ENCODE measurements around the gene MARCO.
A peak's percentile ranks its signal among the peaks of the same experiment; 100 is the strongest.
"Not testable (repeated sequence)": the region's sequence is repeated elsewhere in the genome, so short reads cannot be mapped to it uniquely, and the experiment has no call there.

MARCO gene

GRCh38 chr2:119005051-119005450, 63.1 kb downstream of the MARCO start:
- DNase-seq (ENCODE audit: low spot score) = no peak

GRCh38 chr2:119005555-119005954, 63.6 kb downstream of the MARCO start:
- DNase-seq (ENCODE audit: low spot score) = no peak

GRCh38 chr2:119006441-119006840, 64.4 kb downstream of the MARCO start:
- DNase-seq (ENCODE audit: low spot score) = no peak

GRCh38 chr2:119008108-119008507, 66.1 kb downstream of the MARCO start:
- no peak for DNase-seq (ENCODE audit: low spot score)

GRCh38 chr2:119009110-119009509, 67.1 kb downstream of the MARCO start:
- no peak for DNase-seq (ENCODE audit: low spot score)

- DNase-seq (ENCODE audit: low spot score) = no peak
Measured at GRCh38 chr2:119010336-119010735, 68.3 kb downstream of the MARCO start.

GRCh38 chr2:119011162-119011909, 69.3 kb downstream of the MARCO start:
- peak; percentile 16 for DNase-seq (ENCODE audit: low spot score)

- no peak for DNase-seq (ENCODE audit: low spot score)
Measured at GRCh38 chr2:119011910-119012209, 69.9 kb downstream of the MARCO start.

- no peak for DNase-seq (ENCODE audit: low spot score)
Measured at GRCh38 chr2:119012345-119013301, 70.6 kb downstream of the MARCO start.

GRCh38 chr2:119013671-119014070, 71.7 kb downstream of the MARCO start:
- DNase-seq (ENCODE audit: low spot score) = no peak

- no peak for DNase-seq (ENCODE audit: low spot score)
Measured at GRCh38 chr2:119015845-119016244, 73.9 kb downstream of the MARCO start.

GRCh38 chr2:119019521-119019920, 77.5 kb downstream of the MARCO start:
- no peak for DNase-seq (ENCODE audit: low spot score)

- no peak for DNase-seq (ENCODE audit: low spot score)
Measured at GRCh38 chr2:119022678-119023077, 80.7 kb downstream of the MARCO start.

- DNase-seq (ENCODE audit: low spot score) = no peak
Measured at GRCh38 chr2:119023534-119023933, 81.5 kb downstream of the MARCO start.

GRCh38 chr2:119024152-119024551, 82.2 kb downstream of the MARCO start:
- DNase-seq (ENCODE audit: low spot score) = no peak

GRCh38 chr2:119024568-119024967, 82.6 kb downstream of the MARCO start:
- no peak for DNase-seq (ENCODE audit: low spot score)

GRCh38 chr2:119025013-119025412, 83.0 kb downstream of the MARCO start:
- no peak for DNase-seq (ENCODE audit: low spot score)

- no peak for DNase-seq (ENCODE audit: low spot score)
Measured at GRCh38 chr2:119025762-119026351, 83.9 kb downstream of the MARCO start.

- DNase-seq (ENCODE audit: low spot score) = no peak
Measured at GRCh38 chr2:119026890-119027289, 84.9 kb downstream of the MARCO start.

- no peak for DNase-seq (ENCODE audit: low spot score)
Measured at GRCh38 chr2:119028327-119029174, 86.6 kb downstream of the MARCO start.

GRCh38 chr2:119029297-119029696, 87.3 kb downstream of the MARCO start:
- DNase-seq (ENCODE audit: low spot score) = no peak

GRCh38 chr2:119037922-119038321, 95.9 kb downstream of the MARCO start:
- not testable (repeated sequence) for DNase-seq (ENCODE audit: low spot score)
